ENCODE results near the gene DNMBP. TPM values are rescaled to one million over a fixed set of nuclear protein-coding genes. Genes with fewer than 3 reads are reported as not detected.

Gene DNMBP
- total and polyA plus RNA-seq, 8 donors, result 14.8 to 43.9 (median 37.2) TPM

- Histone ChIP-seq H3K9me3 (no peaks in the 10 kb centered on the region), H3K27me3 (no peaks in the 10 kb centered on the region), H3K4me1 (no peaks in the 10 kb centered on the region), H3K4me3 (no peak overlapping the region), H3K27ac (no peak overlapping the region), H3K36me3 (no peaks in the 10 kb centered on the region)
- DNase-seq (no peak), ATAC-seq (no peak)
- intact Hi-C loops (cut with DNase I), result no loop called here
- no peak for TF ChIP-seq CTCF (IDR thresholded peaks at IDR 0.05)
Observed at GRCh38 chr10:99859585-99859984, 150.2 kb downstream of the DNMBP start.

DNA sequence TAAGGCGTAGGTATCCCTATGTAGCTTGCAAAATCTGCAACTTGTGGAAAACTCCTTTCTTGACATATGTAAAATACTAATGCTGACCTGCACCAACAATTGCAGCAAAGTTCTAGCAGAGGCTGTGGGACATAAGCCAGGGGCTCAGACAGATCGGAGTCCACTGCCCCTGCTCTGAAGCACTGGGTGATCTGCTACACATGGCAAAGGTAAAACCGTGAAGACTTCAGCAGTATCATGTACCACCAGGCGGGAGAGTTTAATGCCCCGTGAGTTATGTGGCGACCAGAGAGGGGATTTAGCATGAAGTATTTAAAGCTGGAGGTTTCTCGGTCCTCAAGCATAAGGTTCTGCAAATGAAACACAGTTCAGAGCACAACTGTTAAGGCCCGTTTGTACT lies 150.9 kb downstream of the DNMBP start:
- ATAC-seq (no peak), DNase-seq (no peak)
- H3K4me1 ChIP-seq, result no peaks in the 10 kb centered on the region
- intact Hi-C loops (cut with DNase I), result no loop called here
- no peaks in the 10 kb centered on the region for H3K27me3 ChIP-seq
- H3K9me3 ChIP-seq, result no peaks in the 10 kb centered on the region
- no peak for TF ChIP-seq CTCF (IDR thresholded peaks at IDR 0.05)
- no peak overlapping the region for H3K4me3 ChIP-seq
- H3K27ac ChIP-seq, result no peak overlapping the region
- H3K36me3 ChIP-seq, result no peaks in the 10 kb centered on the region

DNA sequence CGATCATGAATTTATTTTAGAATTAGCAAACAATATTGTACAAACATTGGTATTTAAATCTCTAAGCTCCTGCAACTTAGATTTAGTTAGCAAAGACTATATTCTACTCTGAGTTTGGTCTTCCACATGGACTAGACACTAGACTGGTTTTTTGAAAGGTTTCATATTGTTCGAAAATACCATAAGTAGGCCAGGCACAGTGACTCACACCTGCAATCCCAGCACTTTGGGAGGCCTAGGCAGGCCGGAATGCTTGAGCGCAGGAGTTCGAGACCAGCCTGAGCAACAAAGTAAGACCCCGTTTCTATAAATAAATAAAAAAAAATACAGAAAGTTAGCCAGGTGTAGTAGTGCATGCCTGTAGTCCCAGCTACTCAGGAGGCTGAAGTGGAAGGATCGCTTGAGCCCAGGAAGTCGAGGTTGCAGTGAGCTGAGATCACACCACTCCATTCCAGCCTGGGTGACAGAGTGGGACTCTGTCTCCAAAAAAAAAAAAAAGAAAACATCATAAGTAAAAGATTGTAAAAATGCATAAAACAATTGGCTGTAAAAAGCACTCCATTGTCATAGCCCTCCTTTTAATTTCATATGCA lies 154.2 kb downstream of the DNMBP start:
- DNase-seq (no peak), ATAC-seq (no peak)
- no peaks in the 10 kb centered on the region for H3K27me3 ChIP-seq
- H3K4me3 ChIP-seq, result no peak overlapping the region
- intact Hi-C loops (cut with DNase I), result no loop called here
- no peaks in the 10 kb centered on the region for H3K9me3 ChIP-seq
- H3K4me1 ChIP-seq, result no peaks in the 10 kb centered on the region
- H3K36me3 ChIP-seq, result no peaks in the 10 kb centered on the region
- no peak overlapping the region for H3K27ac ChIP-seq
- TF ChIP-seq CTCF (IDR thresholded peaks at IDR 0.05), result no peak

- intact Hi-C loops (cut with DNase I), result no loop called here
- ATAC-seq (peak; percentile 53), DNase-seq (peak in 2 of 4 donors; percentile 52 to 78)
- Histone ChIP-seq H3K4me1 (no peaks in the 10 kb centered on the region), H3K36me3 (no peaks in the 10 kb centered on the region), H3K27ac (no peak overlapping the region), H3K9me3 (no peaks in the 10 kb centered on the region), H3K4me3 (no peak overlapping the region), H3K27me3 (no peaks in the 10 kb centered on the region)
- TF ChIP-seq CTCF (IDR thresholded peaks at IDR 0.05), result no peak
Observed at GRCh38 chr10:99854860-99855259, 154.9 kb downstream of the DNMBP start.

- TF ChIP-seq CTCF (IDR thresholded peaks at IDR 0.05), result no peak
- Histone ChIP-seq H3K4me3 (no peak overlapping the region), H3K4me1 (no peaks in the 10 kb centered on the region), H3K36me3 (no peaks in the 10 kb centered on the region), H3K27me3 (no peaks in the 10 kb centered on the region), H3K9me3 (no peaks in the 10 kb centered on the region), H3K27ac (no peak overlapping the region)
- intact Hi-C loops (cut with DNase I), result no loop called here
- DNase-seq, result no peak
- no peak for ATAC-seq
Observed at GRCh38 chr10:99853655-99854054, 156.1 kb downstream of the DNMBP start.
